Ascending aorta (tissue), 2 donors: ENCODE data around the gene ARPC5L. TPM values are rescaled to one million over a fixed set of nuclear protein-coding genes. Genes with fewer than 3 reads are reported as not detected.

Experiments used
- DNase-seq, 2 donors: peaks; one replicate each; pipeline ENCODE4 v3.0.0-alpha.2; 2019; ENCODE audit warnings: low spot score in 2 of 2
- H3K27ac ChIP-seq, 2 donors: fragments of 200-600 bp; sonication (generic); one replicate each; pipeline ENCODE4 v1.5.1; 2016 to 2017; ENCODE audit warnings: mild to moderate bottlenecking in 1 of 2
- H3K27me3 ChIP-seq: fragments of 200-600 bp; sonication (generic); one replicate; pipeline ENCODE4 v1.5.1; 2017
- H3K36me3 ChIP-seq, 2 donors: fragments of 200-600 bp; sonication (generic); one replicate each; pipeline ENCODE4 v1.5.1; 2016
- H3K4me1 ChIP-seq, 2 donors: fragments of 200-600 bp; sonication (generic); one replicate each; pipeline ENCODE4 v1.5.1; 2016 to 2017; ENCODE audit warnings: mild to moderate bottlenecking in 1 of 2
- H3K4me3 ChIP-seq, 2 donors: fragments of 200-600 bp; sonication (generic); one replicate each; pipeline ENCODE4 v1.5.1; 2016 to 2017; ENCODE audit warnings: mild to moderate bottlenecking in 1 of 2
- H3K9me3 ChIP-seq, 2 donors: fragments of 200-600 bp; sonication (generic); one replicate each; pipeline ENCODE4 v1.5.1; 2016
- intact Hi-C: fragments of 100-400 bp; cut with DNase I; formaldehyde crosslinking; loops from one replicate; pipeline ENCODE4 v1.15.1; 2023
- total RNA-seq: library from RNA; depleted of rRNA; stranded (reverse); fragments of >200 nt; gene quantifications from one replicate; pipeline ENCODE4 v1.1.0, GENCODE V29; 2016
- TF ChIP-seq, protein P1 (sequence below), 3 experiments: fragments of 200-600 bp in 2 of 3; fragments of 450-650 bp in 1 of 3; sonication (generic) in 2 of 3; IDR thresholded peaks; one replicate each; pipeline ENCODE4 v1.5.1; 2016 to 2019; ENCODE audit warnings: antibody characterized with exemption in 3 of 3, mild to moderate bottlenecking in 1 of 3, moderate library complexity in 1 of 3

Gene ARPC5L
- total RNA-seq, 1 donor from 2014 or later, result 12.0 TPM

- DNase-seq, result no peak
- intact Hi-C loops, result loop anchor here (10.0 kb wide), 1 partner anchor 311 kb away; the partner anchor contains the start of gene NR5A1
Observed at GRCh38 chr9:124815601-124816000, 46.3 kb upstream of the ARPC5L start.

DNA sequence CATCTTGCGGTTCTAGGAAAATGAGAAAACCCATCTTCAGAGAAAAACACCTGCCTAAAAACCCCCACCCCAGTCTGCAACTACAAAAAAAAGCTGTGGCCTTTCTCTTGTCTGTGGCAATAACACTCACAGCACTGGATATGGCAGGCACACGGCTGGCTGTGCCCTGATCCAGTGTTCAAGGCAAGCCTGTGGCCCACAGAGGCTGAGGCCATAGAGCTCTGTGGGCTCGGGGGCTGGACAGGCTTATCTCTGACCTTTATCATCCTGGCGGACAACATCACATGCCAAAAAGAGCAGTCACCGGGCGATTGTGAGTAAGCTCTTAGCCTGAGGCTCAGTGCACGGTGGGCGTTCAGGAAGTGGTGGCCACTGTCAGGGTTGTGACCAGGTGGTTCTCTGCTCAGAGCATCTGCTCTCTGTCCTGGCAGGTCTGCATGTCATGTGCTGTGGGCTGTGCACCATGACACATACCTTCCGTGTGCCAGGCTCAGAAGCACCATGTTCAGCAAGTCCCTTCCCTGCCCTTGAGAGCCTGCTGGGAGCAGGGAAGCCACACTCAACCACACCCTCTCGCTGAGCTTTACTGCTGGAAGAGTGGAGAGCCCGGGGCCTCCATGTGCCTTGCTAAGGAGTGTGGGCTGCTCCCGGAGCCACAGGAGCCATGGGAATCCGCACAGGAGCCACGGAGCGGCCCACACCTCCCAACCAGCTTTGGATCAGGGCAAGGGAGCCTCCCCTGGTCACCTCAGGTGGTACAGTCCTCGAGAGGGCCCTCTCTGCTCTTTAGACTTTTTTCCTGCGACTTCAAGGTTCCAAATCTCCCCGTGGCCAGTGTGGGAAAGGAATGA, 43.3 kb upstream of the ARPC5L start:
- TF ChIP-seq, protein P1, sequence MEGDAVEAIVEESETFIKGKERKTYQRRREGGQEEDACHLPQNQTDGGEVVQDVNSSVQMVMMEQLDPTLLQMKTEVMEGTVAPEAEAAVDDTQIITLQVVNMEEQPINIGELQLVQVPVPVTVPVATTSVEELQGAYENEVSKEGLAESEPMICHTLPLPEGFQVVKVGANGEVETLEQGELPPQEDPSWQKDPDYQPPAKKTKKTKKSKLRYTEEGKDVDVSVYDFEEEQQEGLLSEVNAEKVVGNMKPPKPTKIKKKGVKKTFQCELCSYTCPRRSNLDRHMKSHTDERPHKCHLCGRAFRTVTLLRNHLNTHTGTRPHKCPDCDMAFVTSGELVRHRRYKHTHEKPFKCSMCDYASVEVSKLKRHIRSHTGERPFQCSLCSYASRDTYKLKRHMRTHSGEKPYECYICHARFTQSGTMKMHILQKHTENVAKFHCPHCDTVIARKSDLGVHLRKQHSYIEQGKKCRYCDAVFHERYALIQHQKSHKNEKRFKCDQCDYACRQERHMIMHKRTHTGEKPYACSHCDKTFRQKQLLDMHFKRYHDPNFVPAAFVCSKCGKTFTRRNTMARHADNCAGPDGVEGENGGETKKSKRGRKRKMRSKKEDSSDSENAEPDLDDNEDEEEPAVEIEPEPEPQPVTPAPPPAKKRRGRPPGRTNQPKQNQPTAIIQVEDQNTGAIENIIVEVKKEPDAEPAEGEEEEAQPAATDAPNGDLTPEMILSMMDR (IDR thresholded peaks at IDR 0.05), result no peak
- intact Hi-C loops, result loop anchor here (10.0 kb wide), 1 partner anchor 314 kb away; the partner anchor contains the start of gene NR5A1

More at GRCh38 chr9:124815601-124816000, 46.3 kb upstream of the ARPC5L start:
- H3K27ac ChIP-seq, result no peak overlapping the region
- no peaks in the 10 kb centered on the region for H3K4me1 ChIP-seq
- no peaks in the 10 kb centered on the region for H3K9me3 ChIP-seq
- H3K4me3 ChIP-seq, result no peak overlapping the region
- H3K27me3 ChIP-seq, result no peaks in the 10 kb centered on the region
- H3K36me3 ChIP-seq, result no peaks in the 10 kb centered on the region
- TF ChIP-seq, protein P1 (IDR thresholded peaks at IDR 0.05), result no peak

DNA sequence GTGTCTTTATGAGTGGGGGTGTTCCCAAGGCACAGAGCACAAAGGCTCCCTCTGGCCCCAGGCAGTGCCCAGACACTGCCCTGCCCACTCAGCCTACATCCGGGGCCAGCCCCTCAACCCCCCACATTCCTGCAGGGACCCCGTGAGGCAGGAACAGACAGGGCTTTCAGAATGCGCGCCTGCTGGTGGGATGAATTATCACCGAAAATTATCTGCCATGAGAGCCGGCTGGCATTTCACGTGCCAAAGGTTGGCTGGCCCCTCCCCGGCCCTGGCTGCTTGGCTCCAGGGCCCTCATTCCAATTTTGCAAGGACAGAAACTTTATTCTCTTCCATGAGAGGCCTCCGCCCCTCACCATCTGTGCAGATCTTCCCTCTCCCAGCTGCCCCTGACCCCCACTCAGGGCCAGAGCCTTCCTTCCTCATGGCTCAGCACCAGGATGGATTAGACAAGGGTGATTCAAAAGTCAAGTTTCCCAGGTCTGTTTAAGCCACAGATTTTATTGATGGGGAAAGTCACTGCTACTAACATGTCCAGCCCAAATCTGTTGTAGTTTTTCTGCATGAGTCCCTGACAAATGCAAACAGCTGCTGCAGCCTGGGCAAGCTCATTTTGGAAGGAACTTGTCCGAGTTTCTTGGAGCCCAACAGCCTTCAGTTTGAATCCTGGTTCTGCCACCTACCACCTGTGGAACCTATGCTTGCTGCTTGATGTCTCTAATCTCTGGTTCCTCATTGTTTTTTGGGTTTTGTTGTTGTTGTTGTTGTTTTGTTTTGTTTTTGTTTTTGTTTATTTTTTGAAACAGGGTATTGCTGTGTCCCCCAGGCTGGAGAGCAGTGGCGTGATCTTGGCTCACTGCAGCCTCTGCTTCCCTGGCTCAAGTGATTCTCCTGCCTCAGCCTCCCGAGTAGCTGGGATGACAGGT, 41.0 kb upstream of the ARPC5L start:
- no peak overlapping the region for H3K27ac ChIP-seq
- no peak overlapping the region for H3K4me3 ChIP-seq
- no peaks in the 10 kb centered on the region for H3K9me3 ChIP-seq
- H3K36me3 ChIP-seq, result no peaks in the 10 kb centered on the region
- intact Hi-C loops, result no loop called here
- no peak for DNase-seq
- H3K27me3 ChIP-seq, result no peaks in the 10 kb centered on the region
- TF ChIP-seq, protein P1 (IDR thresholded peaks at IDR 0.05), result no peak
- H3K4me1 ChIP-seq, result no peaks in the 10 kb centered on the region

More for the DNA sequence above, 43.3 kb upstream of the ARPC5L start:
- H3K36me3 ChIP-seq, result no peaks in the 10 kb centered on the region
- no peak overlapping the region for H3K27ac ChIP-seq
- no peaks in the 10 kb centered on the region for H3K27me3 ChIP-seq
- no peaks in the 10 kb centered on the region for H3K4me1 ChIP-seq
- H3K4me3 ChIP-seq, result no peak overlapping the region
- no peaks in the 10 kb centered on the region for H3K9me3 ChIP-seq
- no peak for DNase-seq

DNA sequence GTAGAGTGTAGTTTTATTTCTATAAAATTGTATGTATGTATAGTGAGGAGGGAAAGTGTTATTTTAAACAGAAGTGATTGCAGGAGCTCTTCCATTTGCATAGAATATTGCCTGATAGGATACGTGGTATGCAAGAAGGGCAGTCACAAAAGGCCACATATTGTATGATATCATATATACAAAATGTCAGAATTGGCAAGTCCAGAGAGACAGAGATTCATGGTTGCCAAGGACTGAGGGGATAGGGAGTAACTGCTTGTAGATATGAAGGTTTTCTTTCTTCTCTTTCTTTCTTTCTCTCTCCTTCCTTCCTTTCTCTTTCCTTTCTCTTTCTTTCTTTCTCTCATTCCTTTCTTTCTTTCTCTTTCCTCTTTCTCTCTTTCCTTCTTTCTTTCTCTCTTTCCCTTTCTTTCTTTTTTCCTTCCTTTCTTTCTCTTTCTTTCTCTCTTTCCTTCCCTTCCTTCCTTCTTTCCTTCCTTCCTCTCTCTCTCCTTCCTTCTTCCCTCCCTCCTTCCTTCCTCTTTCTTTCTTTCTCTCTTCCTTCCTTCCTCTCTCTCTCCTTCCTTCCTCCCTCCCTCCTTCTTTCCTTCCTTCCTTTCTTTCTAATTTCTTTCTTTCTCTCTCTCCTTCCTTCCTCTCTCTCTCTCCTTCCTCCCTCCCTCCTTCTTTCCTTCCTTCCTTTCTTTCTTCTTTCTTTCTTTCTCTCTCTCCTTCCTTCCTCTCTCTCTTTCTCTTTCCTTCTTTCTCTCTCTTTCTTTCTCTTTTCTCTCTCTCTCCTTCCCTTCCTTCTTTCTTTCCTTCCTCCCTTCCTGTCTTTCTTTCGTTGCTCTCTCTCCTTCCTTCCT, 33.2 kb upstream of the ARPC5L start:
- H3K4me3 ChIP-seq, result no peak overlapping the region
- intact Hi-C loops, result no loop called here
- no peaks in the 10 kb centered on the region for H3K9me3 ChIP-seq
- no peak for DNase-seq
- H3K4me1 ChIP-seq, result peaks cover 0 to 2% of the 10 kb centered on the region in 2 donors
- H3K27ac ChIP-seq, result no peak overlapping the region
- H3K36me3 ChIP-seq, result no peaks in the 10 kb centered on the region
- TF ChIP-seq, protein P1 (IDR thresholded peaks at IDR 0.05), result no peak
- H3K27me3 ChIP-seq, result no peaks in the 10 kb centered on the region

DNA sequence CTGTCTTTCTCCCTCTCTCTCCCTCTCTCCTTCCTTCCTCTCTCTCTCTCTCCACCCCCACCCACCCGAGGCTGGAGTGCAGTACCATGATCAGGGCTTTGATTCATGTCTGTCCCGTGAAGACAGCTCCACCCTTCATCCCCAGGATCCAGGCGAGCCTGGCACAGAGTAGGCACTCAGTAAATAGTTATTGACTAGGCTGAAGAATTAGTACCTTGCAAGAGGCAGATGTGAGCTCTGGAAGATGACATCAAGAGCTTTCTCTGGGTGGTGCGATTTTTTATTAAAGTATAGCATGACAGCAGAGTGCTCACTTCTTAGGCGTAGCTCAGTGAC, 32.6 kb upstream of the ARPC5L start:
- no peak for DNase-seq
- TF ChIP-seq, protein P1 (IDR thresholded peaks at IDR 0.05), result no peak
- Histone ChIP-seq H3K27me3 (no peaks in the 10 kb centered on the region), H3K9me3 (no peaks in the 10 kb centered on the region), H3K4me1 (peaks cover 0 to 2% of the 10 kb centered on the region in 2 donors), H3K4me3 (no peak overlapping the region), H3K27ac (no peak overlapping the region), H3K36me3 (no peaks in the 10 kb centered on the region)
- intact Hi-C loops, result no loop called here
